Measurements from ENCODE around the gene CHRNA4.

Gene CHRNA4

GRCh38 chr20:63318391-63319163, 42.6 kb downstream of the CHRNA4 start:
- peak; percentile 21 for DNase-seq

GRCh38 chr20:63317601-63318291, 43.4 kb downstream of the CHRNA4 start:
- DNase-seq, result peak; percentile 5

GRCh38 chr20:63317061-63317460, 44.1 kb downstream of the CHRNA4 start:
- peak; percentile 18 for DNase-seq

- DNase-seq, result peak; percentile 19
Observed at GRCh38 chr20:63316502-63316921, 44.6 kb downstream of the CHRNA4 start.

- DNase-seq, result peak; percentile 22
Observed at GRCh38 chr20:63315731-63316491, 45.2 kb downstream of the CHRNA4 start.

- peak; percentile 22 for DNase-seq
Observed at GRCh38 chr20:63315240-63315689, 45.9 kb downstream of the CHRNA4 start.

GRCh38 chr20:63314566-63315239, 46.4 kb downstream of the CHRNA4 start:
- DNase-seq, result no peak

GRCh38 chr20:63314015-63314471, 47.1 kb downstream of the CHRNA4 start:
- DNase-seq, result no peak

- no peak for DNase-seq
Observed at GRCh38 chr20:63313349-63314014, 47.7 kb downstream of the CHRNA4 start.

- DNase-seq, result no peak
Observed at GRCh38 chr20:63312690-63313348, 48.3 kb downstream of the CHRNA4 start.

GRCh38 chr20:63312273-63312672, 48.9 kb downstream of the CHRNA4 start:
- no peak for DNase-seq

GRCh38 chr20:63311833-63312243, 49.3 kb downstream of the CHRNA4 start:
- no peak for DNase-seq

GRCh38 chr20:63311186-63311832, 49.8 kb downstream of the CHRNA4 start:
- DNase-seq, result no peak

GRCh38 chr20:63310265-63310991, 50.7 kb downstream of the CHRNA4 start:
- no peak for DNase-seq

- peak; percentile 74 for DNase-seq
Observed at GRCh38 chr20:63309261-63310071, 51.7 kb downstream of the CHRNA4 start.

- no peak for DNase-seq
Observed at GRCh38 chr20:63308218-63308911, 52.8 kb downstream of the CHRNA4 start.

GRCh38 chr20:63307538-63308217, 53.5 kb downstream of the CHRNA4 start:
- no peak for DNase-seq

All from left hindlimb (tissue), 1 donor.